MCF 10A (cell line): Measurements from ENCODE around the gene COL6A2. TPM values are rescaled to one million over a fixed set of nuclear protein-coding genes. Genes with fewer than 3 reads are reported as not detected.
"Not testable (repeated sequence)": the region's sequence is repeated elsewhere in the genome, so short reads cannot be mapped to it uniquely, and the experiment has no call there.

Source experiments
- BruUV-seq: library from RNA; stranded (reverse); fragments of 400-500 nt; replicated peaks from 2 replicates; lab custom pipeline; 2021; lab: Mats Ljungman, UMichigan
- CTCF ChIA-PET: fragments of 300-600 bp; sonication (Branson Sonifier 250); formaldehyde crosslinking; extraction: SDS; loops from one replicate; lab custom pipeline; 2021; ENCODE audit warnings: antibody characterized with exemption, inconsistent platforms; lab: Yijun Ruan, JAX
- POLR2A ChIA-PET: fragments of 300-600, 350-650 bp; sonication (Branson Sonifier 250); formaldehyde crosslinking; extraction: SDS; loops from one replicate; lab custom pipeline; 2020; ENCODE audit warnings: antibody characterized with exemption, inconsistent platforms; lab: Yijun Ruan, JAX
- DNase-seq: peaks from one replicate; pipeline ENCODE4 v3.0.0-alpha.2; 2018; ENCODE audit not compliant: unreplicated experiment
- H3K27ac Mint-ChIP-seq: one replicate; pipeline ENCODE4 v1.8.0; 2022; ENCODE audit warnings: mild to moderate bottlenecking, low read depth, mixed read lengths; ENCODE audit not compliant: unreplicated experiment
- H3K27me3 Mint-ChIP-seq: one replicate; pipeline ENCODE4 v1.8.0; 2022; ENCODE audit warnings: mixed read lengths; ENCODE audit not compliant: insufficient read depth, unreplicated experiment
- H3K36me3 Mint-ChIP-seq: one replicate; pipeline ENCODE4 v1.8.0; 2022; ENCODE audit warnings: mild to moderate bottlenecking, moderate library complexity, mixed read lengths; ENCODE audit not compliant: insufficient read depth, unreplicated experiment
- H3K4me1 Mint-ChIP-seq: one replicate; pipeline ENCODE4 v1.8.0; 2022; ENCODE audit warnings: mixed read lengths; ENCODE audit not compliant: insufficient read depth, unreplicated experiment
- H3K4me3 Mint-ChIP-seq: one replicate; pipeline ENCODE4 v1.8.0; 2022; ENCODE audit warnings: mild to moderate bottlenecking, moderate library complexity, mixed read lengths; ENCODE audit not compliant: unreplicated experiment
- H3K9me3 Mint-ChIP-seq: one replicate; pipeline ENCODE4 v1.8.0; 2022; ENCODE audit warnings: mixed read lengths; ENCODE audit not compliant: unreplicated experiment
- intact Hi-C: fragments of 100-400 bp; cut with micrococcal nuclease; formaldehyde crosslinking; loops from 2 replicates; pipeline ENCODE4 v1.14.1; 2022
- total RNA-seq: library from RNA; stranded (reverse); gene quantifications from 2 replicates; pipeline ENCODE4 v1.2.3, GENCODE V29; 2022
- TF ChIP-seq, protein P1 (sequence below): fragments of 200-600 bp; IDR thresholded peaks from one replicate; pipeline ENCODE4 v1.8.0; 2022; ENCODE audit warnings: antibody characterized with exemption, mild to moderate bottlenecking; ENCODE audit not compliant: unreplicated experiment

COL6A2 gene
- total RNA-seq, 1 experiment from 2014 or later = 0.61 TPM

DNA sequence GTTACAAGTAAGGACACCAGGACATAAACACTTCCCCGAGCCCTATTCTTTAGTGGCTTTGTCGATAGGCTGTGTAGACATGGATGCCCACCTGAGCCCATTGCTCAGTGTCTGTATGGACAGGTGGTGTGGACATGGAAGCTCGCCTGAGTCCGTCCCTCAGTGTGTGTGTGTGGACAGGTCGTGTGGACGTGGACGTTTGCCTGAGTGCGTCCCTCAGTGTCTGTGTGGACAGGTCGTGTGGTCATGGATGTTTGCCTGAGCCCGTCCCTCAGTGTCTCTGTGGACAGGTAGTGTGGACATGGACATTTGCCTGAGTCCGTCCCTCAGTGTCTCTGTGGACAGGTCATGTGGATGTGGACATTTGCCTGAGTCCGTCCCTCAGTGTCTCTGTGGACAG is 38.7 kb upstream of the COL6A2 start:
- no peaks in the 10 kb centered on the region for H3K36me3 Mint-ChIP-seq
- BruUV-seq = no TSS peak
- TF ChIP-seq, protein P1, sequence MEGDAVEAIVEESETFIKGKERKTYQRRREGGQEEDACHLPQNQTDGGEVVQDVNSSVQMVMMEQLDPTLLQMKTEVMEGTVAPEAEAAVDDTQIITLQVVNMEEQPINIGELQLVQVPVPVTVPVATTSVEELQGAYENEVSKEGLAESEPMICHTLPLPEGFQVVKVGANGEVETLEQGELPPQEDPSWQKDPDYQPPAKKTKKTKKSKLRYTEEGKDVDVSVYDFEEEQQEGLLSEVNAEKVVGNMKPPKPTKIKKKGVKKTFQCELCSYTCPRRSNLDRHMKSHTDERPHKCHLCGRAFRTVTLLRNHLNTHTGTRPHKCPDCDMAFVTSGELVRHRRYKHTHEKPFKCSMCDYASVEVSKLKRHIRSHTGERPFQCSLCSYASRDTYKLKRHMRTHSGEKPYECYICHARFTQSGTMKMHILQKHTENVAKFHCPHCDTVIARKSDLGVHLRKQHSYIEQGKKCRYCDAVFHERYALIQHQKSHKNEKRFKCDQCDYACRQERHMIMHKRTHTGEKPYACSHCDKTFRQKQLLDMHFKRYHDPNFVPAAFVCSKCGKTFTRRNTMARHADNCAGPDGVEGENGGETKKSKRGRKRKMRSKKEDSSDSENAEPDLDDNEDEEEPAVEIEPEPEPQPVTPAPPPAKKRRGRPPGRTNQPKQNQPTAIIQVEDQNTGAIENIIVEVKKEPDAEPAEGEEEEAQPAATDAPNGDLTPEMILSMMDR = no peak
- ChIA-PET POLR2A (no interaction called here), CTCF (no interaction called here)
- peaks cover 23% of the 10 kb centered on the region for H3K9me3 Mint-ChIP-seq
- intact Hi-C loops = no loop called here
- no peaks in the 10 kb centered on the region for H3K27me3 Mint-ChIP-seq
- H3K4me3 Mint-ChIP-seq = no peak overlapping the region
- no peak overlapping the region for H3K27ac Mint-ChIP-seq
- no peaks in the 10 kb centered on the region for H3K4me1 Mint-ChIP-seq
- no peak for DNase-seq

DNA sequence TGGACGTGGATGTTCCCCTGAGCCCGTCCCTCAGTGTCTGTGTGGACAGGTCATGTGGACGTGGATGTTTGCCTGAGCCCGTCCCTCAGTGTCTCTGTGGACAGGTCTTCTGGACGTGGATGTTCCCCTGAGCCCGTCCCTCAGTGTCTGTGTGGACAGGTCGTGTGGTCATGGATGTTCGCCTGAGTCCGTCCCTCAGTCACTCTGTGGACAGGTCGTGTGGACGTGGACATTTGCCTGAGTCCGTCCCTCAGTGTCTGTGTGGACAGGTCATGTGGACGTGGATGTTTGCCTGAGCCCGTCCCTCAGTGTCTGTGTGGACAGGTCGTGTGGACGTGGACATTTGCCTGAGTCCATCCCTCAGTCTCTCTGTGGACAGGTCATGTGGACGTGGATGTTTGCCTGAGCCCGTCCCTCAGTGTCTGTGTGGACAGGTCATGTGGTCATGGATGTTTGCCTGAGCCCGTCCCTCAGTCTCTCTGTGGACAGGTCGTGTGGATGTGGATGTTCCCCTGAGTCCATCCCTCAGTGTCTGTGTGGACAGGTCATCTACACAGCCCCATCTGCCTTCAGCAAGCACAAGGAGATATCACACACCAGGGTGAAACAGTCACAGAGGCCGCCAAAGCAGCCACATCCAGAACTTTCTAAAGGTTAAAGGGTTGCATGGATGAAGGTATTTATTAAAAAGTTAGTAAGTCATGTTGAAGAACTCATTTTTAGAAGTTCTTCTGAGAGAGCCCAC is 38.0 kb upstream of the COL6A2 start:
- POLR2A ChIA-PET, H3K36me3 Mint-ChIP-seq, DNase-seq, H3K4me3 Mint-ChIP-seq, intact Hi-C loops, H3K4me1 Mint-ChIP-seq, CTCF ChIA-PET, H3K27ac Mint-ChIP-seq, BruUV-seq, H3K27me3 Mint-ChIP-seq: not testable (repeated sequence)
- peaks cover 23% of the 10 kb centered on the region for H3K9me3 Mint-ChIP-seq

DNA sequence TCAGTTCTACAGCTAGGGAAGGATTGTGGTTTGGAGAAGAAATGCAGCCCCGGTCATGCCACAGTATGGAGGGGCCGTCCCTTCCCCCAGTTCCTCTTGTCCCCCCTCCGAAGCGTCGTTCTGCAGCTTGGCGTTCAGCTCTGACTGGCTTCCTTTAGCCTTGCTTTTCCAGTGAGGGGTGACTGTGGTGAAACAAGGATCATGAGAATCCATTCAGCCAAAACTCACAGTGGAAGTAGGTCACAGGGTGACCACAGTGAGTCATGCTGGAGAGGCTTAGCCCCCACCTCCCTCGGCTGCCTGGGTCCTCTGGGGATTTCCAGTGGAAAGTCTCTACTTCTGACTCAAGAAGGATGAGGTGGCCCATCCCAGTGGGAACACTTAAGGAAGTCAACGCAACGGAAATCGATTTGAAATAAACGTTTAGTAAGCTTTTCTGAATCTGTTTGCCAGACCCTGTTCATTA is 37.3 kb upstream of the COL6A2 start:
- Mint-ChIP-seq H3K27me3 (peaks cover 2% of the 10 kb centered on the region), H3K4me1 (no peaks in the 10 kb centered on the region), H3K27ac (no peak overlapping the region), H3K9me3 (peaks cover 23% of the 10 kb centered on the region), H3K4me3 (no peak overlapping the region), H3K36me3 (no peaks in the 10 kb centered on the region)
- ChIA-PET POLR2A (no interaction called here), CTCF (no interaction called here)
- BruUV-seq = no TSS peak
- TF ChIP-seq, protein P1 = no peak
- intact Hi-C loops = no loop called here
- peak; percentile 84 for DNase-seq

GRCh38 chr21:46061063-46061462 is 36.8 kb upstream of the COL6A2 start:
- Mint-ChIP-seq H3K4me1 (no peaks in the 10 kb centered on the region), H3K4me3 (no peak overlapping the region), H3K9me3 (peaks cover 23% of the 10 kb centered on the region), H3K27me3 (peaks cover 7% of the 10 kb centered on the region), H3K27ac (no peak overlapping the region), H3K36me3 (no peaks in the 10 kb centered on the region)
- ChIA-PET POLR2A (no interaction called here), CTCF (no interaction called here)
- TF ChIP-seq, protein P1 = no peak
- DNase-seq = no peak
- BruUV-seq = no TSS peak
- intact Hi-C loops = no loop called here
